Suprapubic skin (tissue), 4 donors: ENCODE results near the gene SPRYD4.

Source experiments
- EP300 ChIP-seq: sonication (generic); formaldehyde crosslinking; IDR thresholded peaks from one replicate; pipeline ENCODE4 v1.6.1; 2017; ENCODE audit warnings: antibody characterized with exemption
- POLR2A ChIP-seq, 2 donors: fragments of 450-650 bp; IDR thresholded peaks; one replicate each; pipeline ENCODE4 v1.6.1; 2017; ENCODE audit warnings: antibody characterized with exemption in 2 of 2, mild to moderate bottlenecking in 2 of 2, moderate library complexity in 2 of 2
- POLR2AphosphoS5 ChIP-seq, 3 donors: sonication (generic); formaldehyde crosslinking; IDR thresholded peaks; one replicate each; pipeline ENCODE4 v1.6.1; 2017; ENCODE audit warnings: antibody characterized with exemption in 3 of 3
- TF ChIP-seq, protein P1 (sequence below), 2 donors: fragments of 200-600 bp in 1 of 2; fragments of 450-650 bp in 1 of 2; sonication (generic) in 1 of 2; IDR thresholded peaks; one replicate each; pipeline ENCODE4 v1.5.1; 2016 to 2019; ENCODE audit warnings: antibody characterized with exemption in 2 of 2, mild to moderate bottlenecking in 1 of 2, moderate library complexity in 1 of 2

DNA sequence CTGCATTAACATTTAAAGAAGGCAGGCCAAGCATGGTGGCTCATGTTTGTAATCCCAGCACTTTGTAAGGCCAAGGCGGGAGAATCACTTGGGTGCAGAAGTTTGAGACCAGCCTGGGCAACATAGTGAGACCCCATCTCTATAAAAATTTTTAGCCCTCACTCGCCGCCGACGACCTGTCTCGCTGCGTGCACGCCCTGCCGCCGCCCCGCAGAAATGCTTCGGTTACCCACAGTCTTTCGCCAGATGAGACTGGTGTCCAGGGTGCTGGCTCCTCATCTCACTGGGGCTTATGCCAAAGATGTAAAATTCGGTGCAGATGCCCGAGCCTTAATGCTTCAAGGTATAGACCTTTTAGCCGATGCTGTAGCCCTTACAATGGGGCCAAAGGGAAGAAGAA lies 42.4 kb downstream of the SPRYD4 start:
- TF ChIP-seq, protein P1, sequence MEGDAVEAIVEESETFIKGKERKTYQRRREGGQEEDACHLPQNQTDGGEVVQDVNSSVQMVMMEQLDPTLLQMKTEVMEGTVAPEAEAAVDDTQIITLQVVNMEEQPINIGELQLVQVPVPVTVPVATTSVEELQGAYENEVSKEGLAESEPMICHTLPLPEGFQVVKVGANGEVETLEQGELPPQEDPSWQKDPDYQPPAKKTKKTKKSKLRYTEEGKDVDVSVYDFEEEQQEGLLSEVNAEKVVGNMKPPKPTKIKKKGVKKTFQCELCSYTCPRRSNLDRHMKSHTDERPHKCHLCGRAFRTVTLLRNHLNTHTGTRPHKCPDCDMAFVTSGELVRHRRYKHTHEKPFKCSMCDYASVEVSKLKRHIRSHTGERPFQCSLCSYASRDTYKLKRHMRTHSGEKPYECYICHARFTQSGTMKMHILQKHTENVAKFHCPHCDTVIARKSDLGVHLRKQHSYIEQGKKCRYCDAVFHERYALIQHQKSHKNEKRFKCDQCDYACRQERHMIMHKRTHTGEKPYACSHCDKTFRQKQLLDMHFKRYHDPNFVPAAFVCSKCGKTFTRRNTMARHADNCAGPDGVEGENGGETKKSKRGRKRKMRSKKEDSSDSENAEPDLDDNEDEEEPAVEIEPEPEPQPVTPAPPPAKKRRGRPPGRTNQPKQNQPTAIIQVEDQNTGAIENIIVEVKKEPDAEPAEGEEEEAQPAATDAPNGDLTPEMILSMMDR (IDR thresholded peaks at IDR 0.05): no peak
- TF ChIP-seq EP300: no peak
- no peak for TF ChIP-seq POLR2A (IDR thresholded peaks at IDR 0.05)
- no peak for TF ChIP-seq POLR2AphosphoS5 (IDR thresholded peaks at IDR 0.05)
